Liver (tissue), 9 donors: ENCODE data around the gene AQP12A. TPM values are rescaled to one million over a fixed set of nuclear protein-coding genes. Genes with fewer than 3 reads are reported as not detected.

ENCODE experiments used
- DNase-seq: peaks from one replicate; pipeline ENCODE4 v3.0.0-alpha.2; 2017; ENCODE audit warnings: low spot score
- H3K27ac ChIP-seq, 2 donors: one replicate each; pipeline ENCODE4 v1.7.0; 2013; ENCODE audit warnings: inconsistent platforms in 2 of 2, low read length in 2 of 2, control low read depth in 1 of 2, low read depth in 1 of 2, mild to moderate bottlenecking in 1 of 2
- H3K27me3 ChIP-seq, 4 donors: one replicate each; pipeline versions ENCODE4 v1.6.1 to v1.7.0; 2013; ENCODE audit warnings: low read length in 3 of 4, inconsistent platforms in 1 of 4, mild to moderate bottlenecking in 1 of 4, moderate library complexity in 1 of 4; ENCODE audit not compliant: control insufficient read depth in 4 of 4, insufficient read depth in 4 of 4
- H3K36me3 ChIP-seq, 4 donors: one replicate each; pipeline versions ENCODE4 v1.6.1 to v1.7.0; 2013; ENCODE audit warnings: low read length in 3 of 4, mild to moderate bottlenecking in 3 of 4, low read depth in 1 of 4, moderate library complexity in 1 of 4; ENCODE audit not compliant: control insufficient read depth in 4 of 4, insufficient read depth in 3 of 4
- H3K4me1 ChIP-seq, 4 donors: one replicate each; pipeline versions ENCODE4 v1.6.1 to v1.7.0; 2013; ENCODE audit warnings: low read length in 3 of 4, mild to moderate bottlenecking in 3 of 4, moderate library complexity in 1 of 4; ENCODE audit not compliant: control insufficient read depth in 4 of 4, insufficient read depth in 4 of 4
- H3K4me3 ChIP-seq, 3 donors: one replicate each; pipeline versions ENCODE4 v1.6.1 to v1.7.0; 2013; ENCODE audit warnings: low read length in 3 of 3, control low read depth in 1 of 3, low read depth in 1 of 3, mild to moderate bottlenecking in 1 of 3
- H3K9ac ChIP-seq, 2 donors: one replicate each; pipeline ENCODE4 v1.7.0; 2013; ENCODE audit warnings: low read length in 2 of 2, mild to moderate bottlenecking in 2 of 2, moderate library complexity in 2 of 2, control low read depth in 1 of 2, low read depth in 1 of 2
- H3K9me3 ChIP-seq, 4 donors: one replicate each; pipeline versions ENCODE4 v1.6.1 to v1.7.0; 2013; ENCODE audit warnings: low read length in 3 of 4; ENCODE audit not compliant: control insufficient read depth in 4 of 4
- EGR1 ChIP-seq, 2 donors: IDR thresholded peaks; 2 replicates each; pipeline ENCODE4 v1.6.1; 2016 to 2018; ENCODE audit warnings: antibody characterized with exemption in 2 of 2, low read depth in 2 of 2
- FOXA1 ChIP-seq: IDR thresholded peaks from 2 replicates; pipeline ENCODE4 v1.6.1; 2016; ENCODE audit warnings: antibody characterized with exemption
- FOXA2 ChIP-seq: IDR thresholded peaks from 2 replicates; pipeline ENCODE4 v1.6.1; 2016; ENCODE audit warnings: antibody characterized with exemption
- GABPA ChIP-seq, 2 donors: IDR thresholded peaks in 1 of 2; conservative IDR thresholded peaks in 1 of 2; 2 replicates each; pipeline ENCODE4 v1.6.1; 2016; ENCODE audit warnings: antibody characterized with exemption in 2 of 2, mild to moderate bottlenecking in 1 of 2, moderate library complexity in 1 of 2
- HNF4A ChIP-seq, 2 donors: conservative IDR thresholded peaks; 2 replicates each; pipeline ENCODE4 v1.6.1; 2016; ENCODE audit warnings: antibody characterized with exemption in 2 of 2, mild to moderate bottlenecking in 2 of 2
- JUND ChIP-seq, 2 donors: IDR thresholded peaks; 2 replicates each; pipeline ENCODE4 v1.6.1; 2016; ENCODE audit warnings: antibody characterized with exemption in 2 of 2
- MAX ChIP-seq: IDR thresholded peaks from 2 replicates; pipeline ENCODE4 v1.6.1; 2016; ENCODE audit warnings: antibody characterized with exemption
- NR2F2 ChIP-seq: IDR thresholded peaks from 2 replicates; pipeline ENCODE4 v1.6.1; 2016; ENCODE audit warnings: antibody characterized with exemption
- RAD21 ChIP-seq, 2 donors: IDR thresholded peaks; 2 replicates each; pipeline ENCODE4 v1.6.1; 2016; ENCODE audit warnings: antibody characterized with exemption in 2 of 2, mild to moderate bottlenecking in 2 of 2
- REST ChIP-seq: IDR thresholded peaks from 2 replicates; pipeline ENCODE4 v1.6.1; 2016; ENCODE audit warnings: antibody characterized with exemption, mild to moderate bottlenecking
- RXRA ChIP-seq, 2 donors: IDR thresholded peaks; 2 replicates each; pipeline ENCODE4 v1.6.1; 2017 to 2018; ENCODE audit warnings: antibody characterized with exemption in 2 of 2, mild to moderate bottlenecking in 1 of 2
- SP1 ChIP-seq: IDR thresholded peaks from 2 replicates; pipeline ENCODE4 v1.6.1; 2018; ENCODE audit warnings: antibody characterized with exemption, mild to moderate bottlenecking
- TAF1 ChIP-seq: conservative IDR thresholded peaks from 2 replicates; pipeline ENCODE4 v1.6.1; 2016; ENCODE audit warnings: antibody characterized with exemption, mild to moderate bottlenecking
- YY1 ChIP-seq: IDR thresholded peaks from 2 replicates; pipeline ENCODE4 v1.6.1; 2016; ENCODE audit warnings: antibody characterized with exemption, mild to moderate bottlenecking
- WGBS: extraction: QIAGEN DNeasy Blood & Tissue Kit; methylation state at CpG from one replicate; pipeline ENCODE4 v1.1.7; 2013; 5-methylcytosine and 5-hydroxymethylcytosine counted together
- polyA plus RNA-seq, 2 donors: library from polyadenylated mRNA; stranded (reverse) in 1 of 2; unstranded in 1 of 2; fragments of 200-250 nt in 1 of 2; fragments of >200 nt in 1 of 2; fragmentation: Nextera tagmentation in 1 of 2; extraction: Ambion mirVana in 1 of 2; gene quantifications; one replicate each; pipeline versions ENCODE4 v1.2.1 to v1.2.3, GENCODE V29; 2013 to 2015
- total RNA-seq, 2 donors: library from RNA; depleted of rRNA; stranded (reverse); fragments of >200 nt; gene quantifications; one replicate each; pipeline ENCODE4 v1.2.3, GENCODE V29; 2014
- TF ChIP-seq, protein P1 (sequence below): IDR thresholded peaks from 2 replicates; pipeline ENCODE4 v1.6.1; 2016; ENCODE audit warnings: antibody characterized with exemption
- TF ChIP-seq, protein P2 (sequence below): fragments of 150-350 bp; IDR thresholded peaks from 2 replicates; pipeline ENCODE4 v1.5.1; 2017; ENCODE audit warnings: improper control_type of control experiment, low read depth, low read length; ENCODE audit not compliant: missing input control
- donor health status: healthy.
- donor health status: healthy.
- donor health status: healthy.
- donor health status: healthy.
- donor health status: healthy.

The AQP12A gene
- total and polyA plus RNA-seq, 4 donors: not detected

- Histone ChIP-seq H3K4me3 (no peak overlapping the region), H3K36me3 (no peaks in the 10 kb centered on the region), H3K27ac (no peak overlapping the region), H3K9me3 (no peaks in the 10 kb centered on the region), H3K4me1 (no peaks in the 10 kb centered on the region), H3K27me3 (no peaks in the 10 kb centered on the region), H3K9ac (no peak overlapping the region)
- no peak for DNase-seq
- WGBS: 88% methylated on average over 10 of the region's 10 CpGs
- TF ChIP-seq GABPA (IDR thresholded peaks at IDR 0.05 in 1 of 2, conservative IDR thresholded peaks at IDR 0.05 in 1 of 2) (no peak), EGR1 (IDR thresholded peaks at IDR 0.05; ENCODE audit: low read depth in 2 of 2) (no peak), SP1 (no peak), RXRA (IDR thresholded peaks at IDR 0.05) (no peak), FOXA1 (no peak), FOXA2 (no peak), YY1 (no peak), MAX (no peak), REST (no peak), TAF1 (no peak), RAD21 (IDR thresholded peaks at IDR 0.05) (no peak), HNF4A (conservative IDR thresholded peaks at IDR 0.05) (no peak), JUND (IDR thresholded peaks at IDR 0.05) (no peak), NR2F2 (no peak)
- TF ChIP-seq, protein P1, sequence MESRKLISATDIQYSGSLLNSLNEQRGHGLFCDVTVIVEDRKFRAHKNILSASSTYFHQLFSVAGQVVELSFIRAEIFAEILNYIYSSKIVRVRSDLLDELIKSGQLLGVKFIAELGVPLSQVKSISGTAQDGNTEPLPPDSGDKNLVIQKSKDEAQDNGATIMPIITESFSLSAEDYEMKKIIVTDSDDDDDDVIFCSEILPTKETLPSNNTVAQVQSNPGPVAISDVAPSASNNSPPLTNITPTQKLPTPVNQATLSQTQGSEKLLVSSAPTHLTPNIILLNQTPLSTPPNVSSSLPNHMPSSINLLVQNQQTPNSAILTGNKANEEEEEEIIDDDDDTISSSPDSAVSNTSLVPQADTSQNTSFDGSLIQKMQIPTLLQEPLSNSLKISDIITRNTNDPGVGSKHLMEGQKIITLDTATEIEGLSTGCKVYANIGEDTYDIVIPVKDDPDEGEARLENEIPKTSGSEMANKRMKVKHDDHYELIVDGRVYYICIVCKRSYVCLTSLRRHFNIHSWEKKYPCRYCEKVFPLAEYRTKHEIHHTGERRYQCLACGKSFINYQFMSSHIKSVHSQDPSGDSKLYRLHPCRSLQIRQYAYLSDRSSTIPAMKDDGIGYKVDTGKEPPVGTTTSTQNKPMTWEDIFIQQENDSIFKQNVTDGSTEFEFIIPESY: no peak
- TF ChIP-seq, protein P2, sequence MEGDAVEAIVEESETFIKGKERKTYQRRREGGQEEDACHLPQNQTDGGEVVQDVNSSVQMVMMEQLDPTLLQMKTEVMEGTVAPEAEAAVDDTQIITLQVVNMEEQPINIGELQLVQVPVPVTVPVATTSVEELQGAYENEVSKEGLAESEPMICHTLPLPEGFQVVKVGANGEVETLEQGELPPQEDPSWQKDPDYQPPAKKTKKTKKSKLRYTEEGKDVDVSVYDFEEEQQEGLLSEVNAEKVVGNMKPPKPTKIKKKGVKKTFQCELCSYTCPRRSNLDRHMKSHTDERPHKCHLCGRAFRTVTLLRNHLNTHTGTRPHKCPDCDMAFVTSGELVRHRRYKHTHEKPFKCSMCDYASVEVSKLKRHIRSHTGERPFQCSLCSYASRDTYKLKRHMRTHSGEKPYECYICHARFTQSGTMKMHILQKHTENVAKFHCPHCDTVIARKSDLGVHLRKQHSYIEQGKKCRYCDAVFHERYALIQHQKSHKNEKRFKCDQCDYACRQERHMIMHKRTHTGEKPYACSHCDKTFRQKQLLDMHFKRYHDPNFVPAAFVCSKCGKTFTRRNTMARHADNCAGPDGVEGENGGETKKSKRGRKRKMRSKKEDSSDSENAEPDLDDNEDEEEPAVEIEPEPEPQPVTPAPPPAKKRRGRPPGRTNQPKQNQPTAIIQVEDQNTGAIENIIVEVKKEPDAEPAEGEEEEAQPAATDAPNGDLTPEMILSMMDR: no peak
Measured at GRCh38 chr2:240730501-240731177, 39.0 kb downstream of the AQP12A start.

DNA sequence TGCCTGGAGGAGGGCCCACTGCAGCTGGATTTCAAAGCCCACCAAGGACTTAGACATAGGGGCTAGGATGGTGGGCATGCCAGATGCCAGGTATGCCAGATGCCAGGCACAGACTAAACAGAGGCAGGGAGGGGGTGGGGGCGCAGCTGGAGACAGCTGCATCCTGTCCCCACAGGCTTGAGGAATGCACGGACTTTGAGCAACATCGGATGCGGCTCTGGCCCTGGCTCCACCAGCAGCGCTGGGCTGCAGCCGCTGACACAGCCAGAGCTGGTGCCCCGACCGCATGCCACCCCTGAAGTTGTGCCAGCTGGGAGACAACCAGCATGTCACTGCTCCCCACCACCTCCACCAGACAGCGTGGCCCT, 39.5 kb downstream of the AQP12A start:
- 54% methylated on average over 9 of the region's 9 CpGs for WGBS
- Histone ChIP-seq H3K4me3 (no peak overlapping the region), H3K9ac (no peak overlapping the region), H3K27me3 (no peaks in the 10 kb centered on the region), H3K36me3 (no peaks in the 10 kb centered on the region), H3K4me1 (no peaks in the 10 kb centered on the region), H3K9me3 (no peaks in the 10 kb centered on the region), H3K27ac (no peak overlapping the region)
- no peak for DNase-seq
- no peak for TF ChIP-seq TAF1
- no peak for TF ChIP-seq REST
- TF ChIP-seq GABPA (IDR thresholded peaks at IDR 0.05 in 1 of 2, conservative IDR thresholded peaks at IDR 0.05 in 1 of 2): no peak
- TF ChIP-seq EGR1 (IDR thresholded peaks at IDR 0.05; ENCODE audit: low read depth in 2 of 2): no peak
- no peak for TF ChIP-seq YY1
- TF ChIP-seq FOXA2: no peak
- TF ChIP-seq, protein P2: no peak
- no peak for TF ChIP-seq RXRA (IDR thresholded peaks at IDR 0.05)
